AG09319 (cell line): ENCODE data around the gene ADD3.

Source experiments
- DNase-seq: peaks from one replicate; pipeline ENCODE4 v3.0.0-alpha.2; 2010; ENCODE audit warnings: low read depth; ENCODE audit errors: extremely low read depth
- TF ChIP-seq, protein P1 (sequence below): IDR thresholded peaks from 2 replicates; pipeline ENCODE4 v1.5.1; 2011; ENCODE audit warnings: low read depth, mild to moderate bottlenecking, inconsistent platforms, low read length, moderate library complexity

ADD3 gene

DNA sequence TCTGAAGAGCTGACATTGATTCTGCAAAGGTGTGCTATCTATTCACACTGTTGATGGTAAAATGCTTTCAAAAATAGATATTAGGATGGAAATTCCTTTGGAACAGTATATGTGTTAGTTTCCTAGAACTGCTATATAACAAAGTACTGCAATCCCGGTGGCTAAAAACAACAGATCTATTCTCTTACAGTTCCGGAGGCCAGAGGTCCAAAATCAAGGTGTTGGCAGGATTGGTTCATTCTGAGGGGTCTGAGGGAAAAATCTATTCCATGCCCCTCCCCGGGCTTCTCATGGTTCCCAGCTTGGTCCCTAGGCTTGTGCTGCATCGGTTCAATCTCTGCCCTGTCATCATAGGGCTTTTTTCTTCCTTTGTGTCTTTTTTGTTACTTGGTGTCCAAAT lies 79.9 kb downstream of the ADD3 start:
- TF ChIP-seq, protein P1, sequence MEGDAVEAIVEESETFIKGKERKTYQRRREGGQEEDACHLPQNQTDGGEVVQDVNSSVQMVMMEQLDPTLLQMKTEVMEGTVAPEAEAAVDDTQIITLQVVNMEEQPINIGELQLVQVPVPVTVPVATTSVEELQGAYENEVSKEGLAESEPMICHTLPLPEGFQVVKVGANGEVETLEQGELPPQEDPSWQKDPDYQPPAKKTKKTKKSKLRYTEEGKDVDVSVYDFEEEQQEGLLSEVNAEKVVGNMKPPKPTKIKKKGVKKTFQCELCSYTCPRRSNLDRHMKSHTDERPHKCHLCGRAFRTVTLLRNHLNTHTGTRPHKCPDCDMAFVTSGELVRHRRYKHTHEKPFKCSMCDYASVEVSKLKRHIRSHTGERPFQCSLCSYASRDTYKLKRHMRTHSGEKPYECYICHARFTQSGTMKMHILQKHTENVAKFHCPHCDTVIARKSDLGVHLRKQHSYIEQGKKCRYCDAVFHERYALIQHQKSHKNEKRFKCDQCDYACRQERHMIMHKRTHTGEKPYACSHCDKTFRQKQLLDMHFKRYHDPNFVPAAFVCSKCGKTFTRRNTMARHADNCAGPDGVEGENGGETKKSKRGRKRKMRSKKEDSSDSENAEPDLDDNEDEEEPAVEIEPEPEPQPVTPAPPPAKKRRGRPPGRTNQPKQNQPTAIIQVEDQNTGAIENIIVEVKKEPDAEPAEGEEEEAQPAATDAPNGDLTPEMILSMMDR: no peak
- no peak for DNase-seq

DNA sequence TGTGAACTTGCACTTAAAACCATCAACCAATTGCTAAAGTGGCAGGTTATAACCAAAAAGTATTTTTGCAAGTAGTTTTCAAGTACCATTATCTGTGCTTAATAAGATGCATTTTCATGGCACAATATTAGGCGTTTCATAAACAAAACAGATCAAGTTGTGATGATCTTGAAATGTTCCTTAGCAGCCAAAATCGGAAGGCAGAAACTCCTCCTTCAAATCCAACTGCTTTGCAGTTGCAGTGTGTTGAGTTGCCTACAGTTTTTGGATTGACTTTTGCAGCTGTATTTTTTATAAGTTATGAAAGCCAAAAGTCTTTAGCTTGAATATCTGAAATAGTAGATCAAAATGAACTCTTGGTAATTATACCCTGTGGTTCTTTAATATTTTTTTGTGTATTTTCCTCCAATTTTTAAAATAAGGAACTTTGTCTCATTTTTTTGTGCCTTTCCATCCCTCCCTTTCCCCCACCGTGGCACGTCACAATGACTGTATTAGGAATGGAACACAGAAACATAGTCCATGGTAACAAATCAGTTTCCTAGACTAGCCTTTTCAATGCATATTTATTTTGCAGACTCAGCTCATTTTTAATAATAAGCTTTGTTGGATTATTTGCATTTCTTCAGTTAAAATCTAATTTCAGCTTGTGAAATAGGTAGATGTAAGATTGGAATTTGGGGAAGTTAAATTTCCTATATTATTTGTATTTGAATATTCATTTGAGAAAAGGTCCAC lies 80.8 kb downstream of the ADD3 start:
- TF ChIP-seq, protein P1: no peak
- no peak for DNase-seq

DNA sequence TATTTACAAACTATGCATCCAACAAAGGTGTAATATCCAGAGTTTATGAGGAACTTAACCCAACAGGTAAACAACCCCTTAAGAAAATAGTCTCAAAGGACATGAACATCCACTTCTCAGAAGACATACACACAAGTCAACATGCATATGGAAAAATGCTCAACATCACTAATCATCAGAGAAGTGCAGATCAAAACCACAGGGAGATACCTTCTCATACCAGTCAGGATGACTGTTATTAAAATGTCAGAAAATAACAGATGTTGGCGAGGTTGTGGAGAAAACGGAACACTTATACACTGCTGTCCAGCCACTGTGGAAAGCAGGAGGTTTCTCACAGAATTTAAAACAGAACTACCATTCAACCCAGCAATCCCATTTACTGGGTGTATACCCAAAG lies 84.0 kb downstream of the ADD3 start:
- DNase-seq: no peak
- TF ChIP-seq, protein P1: no peak

DNA sequence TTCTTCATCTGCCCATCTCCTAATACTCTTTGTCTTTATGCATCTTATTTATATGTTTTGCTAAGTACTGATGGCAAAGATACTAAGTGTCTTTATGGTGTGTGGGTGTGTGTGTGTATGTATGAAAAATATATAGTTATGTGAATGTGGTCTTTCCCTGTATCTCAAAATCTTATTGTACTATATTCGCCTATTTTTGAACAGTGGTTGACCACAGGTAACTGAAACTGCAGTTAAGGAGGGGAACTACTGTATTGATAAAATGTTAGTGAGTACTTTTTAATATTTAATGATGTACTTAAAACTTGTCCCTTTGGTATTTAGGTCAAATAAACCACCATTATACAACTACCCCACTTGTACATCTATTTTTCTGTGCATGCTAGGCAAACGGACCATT lies 85.9 kb downstream of the ADD3 start:
- no peak for DNase-seq
- TF ChIP-seq, protein P1: no peak

DNA sequence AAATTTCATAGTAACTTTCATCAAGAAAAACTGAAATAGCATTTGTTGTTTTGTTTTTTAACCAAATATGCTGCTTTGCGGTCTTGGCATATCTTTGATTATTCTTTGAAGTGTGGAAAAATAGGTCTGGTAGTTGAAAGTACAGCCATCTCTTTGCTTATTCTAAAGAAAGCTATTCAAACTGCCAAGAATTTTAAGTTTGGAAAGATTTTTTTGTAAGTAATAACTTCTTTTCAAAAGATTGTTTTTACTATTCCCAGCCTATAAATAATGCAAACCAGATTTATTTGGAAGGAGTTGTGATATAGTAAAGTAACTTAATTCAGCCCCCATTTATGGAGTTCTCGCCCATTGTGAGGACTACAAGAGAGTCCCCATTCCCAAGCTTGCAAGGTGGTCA lies 87.0 kb downstream of the ADD3 start:
- TF ChIP-seq, protein P1: no peak
- DNase-seq: no peak

DNA sequence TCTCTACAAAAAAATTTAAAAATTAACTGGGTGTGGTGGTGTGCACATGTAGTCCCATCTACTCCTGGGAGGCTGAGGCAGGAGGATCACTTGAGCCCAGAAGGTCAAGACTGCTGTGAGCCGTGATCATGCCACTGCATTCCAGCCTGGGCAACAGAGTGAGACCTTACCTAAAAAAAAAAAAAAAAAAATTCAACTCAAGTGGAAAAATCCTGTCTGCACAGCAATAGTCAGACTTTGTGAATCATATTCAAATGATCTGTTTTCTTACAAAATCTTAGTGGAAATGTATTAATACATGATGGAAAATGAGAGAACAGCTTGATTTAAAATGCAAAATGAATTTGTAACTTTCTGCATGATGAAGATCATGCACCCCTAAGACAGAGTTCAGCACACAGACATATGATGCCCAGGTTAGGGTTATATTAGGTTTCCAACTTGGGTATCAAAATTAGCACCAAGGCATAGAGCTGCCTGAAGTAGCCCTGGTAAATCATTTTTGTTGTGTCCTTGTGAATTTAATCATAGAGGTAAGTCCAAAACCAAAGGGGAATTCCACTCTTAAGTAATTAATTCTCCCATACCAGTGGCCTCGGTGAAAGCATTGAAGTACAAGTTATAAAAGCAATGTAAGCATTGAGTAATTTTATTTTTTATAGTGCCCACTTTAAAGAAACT lies 93.8 kb downstream of the ADD3 start:
- TF ChIP-seq, protein P1: no peak
- DNase-seq: no peak

DNA sequence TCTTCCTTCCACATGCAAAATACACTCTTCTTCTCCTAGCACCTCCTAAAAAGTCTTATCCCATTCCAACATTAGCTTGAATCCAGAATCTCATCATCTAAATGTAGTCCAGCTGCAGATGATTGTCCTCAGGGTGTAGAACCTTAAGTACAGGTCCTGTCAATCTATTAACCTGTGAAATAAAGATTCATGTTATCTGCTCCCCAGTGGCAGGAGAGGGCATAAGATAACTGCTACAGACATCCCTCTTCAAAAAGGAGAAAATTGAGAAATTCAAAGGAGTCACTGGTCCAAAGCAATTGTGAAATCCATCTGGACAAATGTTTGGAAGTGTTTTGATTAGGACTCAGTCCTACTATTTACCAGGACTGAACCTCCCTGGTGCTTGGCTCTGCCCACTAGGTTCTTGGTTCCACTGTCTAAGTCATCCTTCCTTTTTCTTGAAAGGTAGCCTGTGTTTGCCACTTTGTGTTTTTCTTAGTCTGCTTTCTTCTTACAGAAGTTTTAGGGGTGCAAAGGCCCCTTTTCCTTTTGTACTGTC lies 96.2 kb downstream of the ADD3 start:
- TF ChIP-seq, protein P1: no peak
- no peak for DNase-seq
